Bronchial epithelial cell (primary cell): ENCODE results near the gene IL1R1. TPM values are rescaled to one million over a fixed set of nuclear protein-coding genes. Genes with fewer than 3 reads are reported as not detected.

Experiments
- DNase-seq: peaks from one replicate; pipeline ENCODE4 v3.0.0-alpha.2; 2010; ENCODE audit warnings: low read depth
- FAIRE-seq: peaks from 2 replicates; lab custom pipeline; 2011; peaks lifted over from hg19 to GRCh38; lab: Jason Lieb, UNC
- H3K27me3 ChIP-seq: 2 replicates; pipeline ENCODE4 v1.5.1; 2011; ENCODE audit warnings: low read length; ENCODE audit not compliant: control insufficient read depth, insufficient read depth
- H3K36me3 ChIP-seq: 2 replicates; pipeline ENCODE4 v1.5.1; 2011; ENCODE audit warnings: low read length; ENCODE audit not compliant: control insufficient read depth, insufficient read depth
- H3K4me3 ChIP-seq: 2 replicates; pipeline ENCODE4 v1.5.1; 2011; ENCODE audit warnings: mild to moderate bottlenecking, low read depth, low read length, control low read depth
- total RNA-seq: library from RNA; depleted of rRNA; stranded (reverse); fragments of >200 nt; gene quantifications from 2 replicates; pipeline ENCODE4 v1.2.1, GENCODE V29; 2014
- TF ChIP-seq, protein P1 (sequence below): IDR thresholded peaks from 2 replicates; pipeline ENCODE4 v1.5.1; 2011; ENCODE audit warnings: mild to moderate bottlenecking, moderate library complexity, low read length, control low read depth, inconsistent platforms; ENCODE audit not compliant: insufficient read depth, severe bottlenecking

Gene IL1R1
- total RNA-seq, 1 donor from 2014 or later, result 1.6 TPM

DNA sequence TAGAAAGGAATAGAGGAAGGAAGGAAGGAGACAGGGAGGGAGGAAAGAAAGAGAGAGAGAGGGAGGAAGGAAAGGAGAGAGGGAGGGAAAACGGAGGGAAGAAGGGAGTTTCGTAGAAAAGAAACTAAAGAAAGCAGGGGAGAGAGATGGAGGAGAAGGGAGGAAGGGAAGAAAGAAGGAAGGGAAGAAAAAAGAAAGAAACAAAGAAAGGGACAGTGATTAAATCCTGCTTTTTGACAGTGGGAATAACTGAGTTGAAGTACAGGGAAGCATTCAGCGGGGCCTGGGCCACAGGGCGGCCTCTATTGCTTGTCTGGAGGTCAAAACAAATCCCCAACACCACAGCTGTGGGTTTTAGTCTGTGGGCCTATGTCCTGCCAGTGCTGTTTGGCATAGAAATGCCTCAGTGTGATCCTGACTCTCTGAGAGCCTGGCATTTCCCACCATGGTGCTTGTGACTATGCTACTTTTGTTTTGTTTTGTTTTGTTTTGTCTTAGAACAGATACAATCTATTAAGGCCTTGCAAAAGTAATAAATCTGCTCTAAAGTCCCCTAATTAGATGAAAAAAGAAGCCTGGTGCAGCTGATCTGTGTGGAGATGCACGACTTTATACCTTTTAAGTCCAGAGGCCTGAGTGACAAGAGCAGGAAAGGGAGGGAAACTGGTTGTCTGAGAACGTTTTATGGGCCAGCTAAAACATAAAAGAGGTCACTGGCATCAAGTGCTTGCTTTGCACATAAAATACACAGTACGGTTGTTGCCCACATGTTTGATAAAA, 84.3 kb downstream of the IL1R1 start:
- H3K36me3 ChIP-seq, result no peaks in the 10 kb centered on the region
- DNase-seq (no peak), FAIRE-seq (no peak)
- no peak overlapping the region for H3K4me3 ChIP-seq
- no peaks in the 10 kb centered on the region for H3K27me3 ChIP-seq
- TF ChIP-seq, protein P1, sequence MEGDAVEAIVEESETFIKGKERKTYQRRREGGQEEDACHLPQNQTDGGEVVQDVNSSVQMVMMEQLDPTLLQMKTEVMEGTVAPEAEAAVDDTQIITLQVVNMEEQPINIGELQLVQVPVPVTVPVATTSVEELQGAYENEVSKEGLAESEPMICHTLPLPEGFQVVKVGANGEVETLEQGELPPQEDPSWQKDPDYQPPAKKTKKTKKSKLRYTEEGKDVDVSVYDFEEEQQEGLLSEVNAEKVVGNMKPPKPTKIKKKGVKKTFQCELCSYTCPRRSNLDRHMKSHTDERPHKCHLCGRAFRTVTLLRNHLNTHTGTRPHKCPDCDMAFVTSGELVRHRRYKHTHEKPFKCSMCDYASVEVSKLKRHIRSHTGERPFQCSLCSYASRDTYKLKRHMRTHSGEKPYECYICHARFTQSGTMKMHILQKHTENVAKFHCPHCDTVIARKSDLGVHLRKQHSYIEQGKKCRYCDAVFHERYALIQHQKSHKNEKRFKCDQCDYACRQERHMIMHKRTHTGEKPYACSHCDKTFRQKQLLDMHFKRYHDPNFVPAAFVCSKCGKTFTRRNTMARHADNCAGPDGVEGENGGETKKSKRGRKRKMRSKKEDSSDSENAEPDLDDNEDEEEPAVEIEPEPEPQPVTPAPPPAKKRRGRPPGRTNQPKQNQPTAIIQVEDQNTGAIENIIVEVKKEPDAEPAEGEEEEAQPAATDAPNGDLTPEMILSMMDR, result no peak

DNA sequence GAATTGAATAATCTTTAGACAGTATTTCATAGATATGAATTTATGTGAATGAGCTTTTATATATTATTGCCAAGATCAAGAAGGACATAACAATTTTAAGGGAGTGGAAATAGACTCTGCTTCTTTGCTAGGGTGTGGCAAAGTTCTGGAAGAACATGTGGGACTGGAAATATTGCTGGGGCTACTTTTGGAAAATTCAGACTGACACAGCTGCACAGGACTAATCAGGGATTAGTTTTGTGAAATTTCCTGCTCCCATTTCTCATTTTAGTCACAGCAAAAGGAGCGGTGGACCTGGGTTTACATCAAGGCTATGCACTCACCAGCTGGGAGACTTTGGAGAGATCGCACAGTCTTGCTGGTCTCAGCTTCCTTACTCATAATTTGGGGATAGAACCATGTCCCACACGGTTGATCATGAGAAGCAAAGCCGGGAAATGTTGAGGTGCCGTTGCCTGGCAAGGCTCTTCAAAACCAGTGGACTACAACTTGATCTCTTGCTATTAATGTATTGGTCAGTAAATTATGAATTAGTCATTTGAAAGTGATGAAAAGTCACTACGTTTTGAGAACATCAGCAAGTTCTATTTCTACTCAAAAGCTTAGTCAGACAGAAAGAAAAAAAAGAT, 86.7 kb downstream of the IL1R1 start:
- FAIRE-seq, result no peak
- no peaks in the 10 kb centered on the region for H3K36me3 ChIP-seq
- no peaks in the 10 kb centered on the region for H3K27me3 ChIP-seq
- DNase-seq, result no peak
- TF ChIP-seq, protein P1, result no peak
- no peak overlapping the region for H3K4me3 ChIP-seq

Other genes starting within 250 kb of the IL1R1 start
- gene IL1R2, start 150.8 kb upstream of the IL1R1 start, total RNA-seq, result not detected in 2 replicates
- gene IL1RL2, start 44.3 kb downstream of the IL1R1 start, total RNA-seq, result 1.8 and 2.6 TPM in 2 replicates
- gene IL1RL1, start 168.8 kb downstream of the IL1R1 start, total RNA-seq, result 65.8 and 162 TPM in 2 replicates
- 5.3 and 11.5 TPM in 2 replicates for gene IL18R1, start 213.1 kb downstream of the IL1R1 start, total RNA-seq